Natural killer cell (primary cell): ENCODE data around the gene TAPBP. TPM values are rescaled to one million over a fixed set of nuclear protein-coding genes. Genes with fewer than 3 reads are reported as not detected.
"Not testable (repeated sequence)": the region's sequence is repeated elsewhere in the genome, so short reads cannot be mapped to it uniquely, and the experiment has no call there.

ENCODE experiments used
- ATAC-seq, 3 donors: fragments of 150-1000 bp in 2 of 3; fragments of 200-7000 bp in 1 of 3; cut with Tn5 transposase; 1 replicate in 1 of 3; 2 replicates in 2 of 3; pipeline ENCODE4 v1.10.0; 2021; ENCODE audit warnings: mild to moderate bottlenecking in 2 of 3, moderate library complexity in 2 of 3
- DNase-seq, 2 donors: peaks; one replicate each; pipeline versions ENCODE4 v3.0.0 to v3.0.0-alpha.2; 2013 to 2021; ENCODE audit warnings: mixed read lengths in 1 of 2
- H3K27ac ChIP-seq: one replicate; pipeline ENCODE4 v1.5.1; 2013; ENCODE audit warnings: mild to moderate bottlenecking, low read length
- H3K27me3 ChIP-seq: one replicate; pipeline ENCODE4 v1.6.1; 2013; ENCODE audit warnings: low read length; ENCODE audit not compliant: control insufficient read depth, insufficient read depth
- H3K36me3 ChIP-seq: one replicate; pipeline ENCODE4 v1.6.1; 2013; ENCODE audit warnings: low read length; ENCODE audit not compliant: control insufficient read depth, insufficient read depth
- H3K4me1 ChIP-seq: one replicate; pipeline ENCODE4 v1.6.1; 2013; ENCODE audit warnings: low read length; ENCODE audit not compliant: control insufficient read depth, insufficient read depth
- H3K4me3 ChIP-seq: one replicate; pipeline ENCODE4 v1.5.1; 2013; ENCODE audit warnings: low read length
- H3K9me3 ChIP-seq: one replicate; pipeline ENCODE4 v1.6.1; 2013; ENCODE audit warnings: low read length; ENCODE audit not compliant: control insufficient read depth, insufficient read depth
- H3K27ac Mint-ChIP-seq, 2 donors: one replicate each; pipeline ENCODE4 v1.8.0; 2022; ENCODE audit warnings: mild to moderate bottlenecking in 2 of 2, mixed read lengths in 2 of 2, moderate library complexity in 1 of 2
- H3K27me3 Mint-ChIP-seq, 2 donors: one replicate each; pipeline ENCODE4 v1.8.0; 2022; ENCODE audit warnings: low read depth in 2 of 2, mixed read lengths in 2 of 2
- H3K36me3 Mint-ChIP-seq: one replicate; pipeline ENCODE4 v1.8.0; 2022; ENCODE audit warnings: mixed read lengths
- H3K4me1 Mint-ChIP-seq, 2 donors: one replicate each; pipeline ENCODE4 v1.8.0; 2022; ENCODE audit warnings: mixed read lengths in 2 of 2
- H3K4me3 Mint-ChIP-seq: one replicate; pipeline ENCODE4 v1.8.0; 2022; ENCODE audit warnings: mild to moderate bottlenecking, moderate library complexity, mixed read lengths
- H3K9me3 Mint-ChIP-seq, 2 donors: one replicate each; pipeline ENCODE4 v1.8.0; 2022; ENCODE audit warnings: mixed read lengths in 2 of 2
- WGBS: methylation state at CpG from one replicate; pipeline ENCODE4 v1.1.7; 2013; ENCODE audit warnings: missing lambda C conversion rate; ENCODE audit not compliant: insufficient coverage; 5-methylcytosine and 5-hydroxymethylcytosine counted together
- intact Hi-C: fragments of 100-400 bp; cut with micrococcal nuclease; formaldehyde crosslinking; loops from one replicate; pipeline ENCODE4 v1.14.2; 2022
- total RNA-seq, 4 donors: library from RNA; stranded (reverse); fragments of 120-200 nt in 1 of 4; gene quantifications; one replicate each; pipeline versions ENCODE4 v1.2.3 to v1.2.4, GENCODE V29; 2013 to 2022
- TF ChIP-seq, protein P1 (sequence below): fragments of 200-600 bp; IDR thresholded peaks from one replicate; pipeline ENCODE4 v1.8.0; 2022; ENCODE audit warnings: antibody characterized with exemption

The TAPBP gene
- total RNA-seq, 3 donors from 2014 or later (not counting 1 experiment from before 2014, with no cell fraction given): 404 to 457 (median 446) TPM

DNA sequence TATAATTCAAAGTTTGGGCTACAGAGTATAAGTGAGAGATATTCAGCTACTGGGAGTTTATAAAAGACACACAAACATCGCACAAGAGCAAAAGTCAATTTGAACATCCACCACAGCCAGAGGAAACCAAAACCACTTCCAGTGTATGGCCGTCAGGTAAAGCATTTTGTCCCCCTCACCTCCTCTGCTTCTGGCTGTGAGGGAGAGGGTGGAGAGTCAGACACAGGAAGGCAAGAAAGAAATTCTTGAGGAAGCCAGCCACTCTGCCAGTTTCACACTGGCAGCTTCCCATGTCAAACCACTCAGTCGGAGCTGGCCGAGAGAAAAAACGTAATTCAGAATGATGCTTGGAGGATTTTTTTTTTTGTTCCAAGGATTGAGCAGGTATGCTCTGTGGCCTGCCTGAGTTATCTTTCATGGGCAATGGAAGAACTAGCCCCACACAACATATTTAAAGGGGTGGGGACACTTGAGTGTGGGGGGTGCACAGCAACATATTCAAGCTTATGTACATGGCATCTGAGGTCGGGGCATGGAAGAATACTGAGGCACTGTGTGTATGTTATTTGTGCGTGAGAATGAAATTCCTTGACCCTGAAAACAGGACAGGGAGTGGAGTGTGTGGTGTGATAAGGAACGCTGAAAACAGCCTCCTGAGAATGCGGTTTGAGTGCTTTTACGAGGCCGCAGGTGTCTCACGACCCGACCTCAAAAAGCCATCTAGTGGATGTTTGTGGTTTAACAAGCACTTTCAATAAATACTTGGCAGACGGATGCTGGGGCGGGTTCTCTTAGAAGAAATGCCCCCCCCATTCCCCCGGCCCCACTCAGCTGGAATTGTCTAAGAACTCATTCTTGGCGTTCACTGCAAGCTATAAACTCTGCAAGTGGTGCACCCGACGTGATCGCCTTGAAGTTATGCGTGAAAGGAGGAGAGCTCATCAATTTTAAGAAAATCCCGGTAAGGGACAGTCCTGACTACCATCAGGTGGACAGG is 31.1 kb upstream of the TAPBP start:
- H3K4me3 Mint-ChIP-seq: peak overlapping the region; percentile 85

DNA sequence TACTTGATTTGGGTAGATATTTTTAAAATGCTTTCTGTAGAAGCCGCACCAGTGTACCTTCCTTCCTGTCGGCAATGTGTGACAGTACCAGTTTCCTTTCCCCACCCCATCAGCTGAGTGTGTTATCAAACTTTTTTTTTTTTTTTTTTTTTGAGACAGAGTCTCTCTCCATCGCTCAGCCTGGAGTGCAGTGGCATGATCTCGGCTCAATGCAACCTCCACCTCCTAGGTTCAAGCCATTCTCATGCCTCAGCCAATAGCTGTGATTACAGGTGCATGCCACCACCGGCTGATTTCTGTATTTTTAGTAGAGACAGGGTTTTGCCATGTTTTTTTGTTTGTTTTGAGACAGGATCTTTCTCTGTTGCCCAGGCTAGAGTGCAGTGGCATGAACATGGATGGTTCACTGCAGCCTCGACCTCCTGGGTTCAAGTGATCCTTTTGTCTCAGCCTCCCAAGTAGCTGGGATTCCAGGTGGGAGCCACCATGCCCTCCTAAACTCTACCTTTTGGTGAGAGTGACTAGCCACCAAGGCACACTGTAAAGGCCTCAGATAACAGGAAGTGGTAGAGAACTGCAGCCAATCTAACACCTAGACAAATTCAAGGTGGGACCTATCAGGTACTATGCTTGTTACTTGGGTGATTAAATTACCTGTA is 30.2 kb upstream of the TAPBP start:
- Mint-ChIP-seq H3K27me3 (no peaks in the 10 kb centered on the region), H3K4me1 (peaks cover 25 to 31% of the 10 kb centered on the region in 2 donors), H3K36me3 (no peaks in the 10 kb centered on the region), H3K27ac (peak overlapping the region; percentile 90 to 94), H3K4me3 (peak overlapping the region; percentile 85), H3K9me3 (no peaks in the 10 kb centered on the region)
- no peaks in the 10 kb centered on the region for H3K9me3 ChIP-seq
- H3K27me3 ChIP-seq: no peaks in the 10 kb centered on the region
- H3K36me3 ChIP-seq: no peaks in the 10 kb centered on the region
- 5% methylated on average over 4 of the region's 6 CpGs for WGBS
- ATAC-seq (peak; percentile 75 to 87 (median 80)), DNase-seq (peak; percentile 31 to 93)
- peak overlapping the region; percentile 89 for H3K27ac ChIP-seq
- no peak overlapping the region for H3K4me3 ChIP-seq
- intact Hi-C loops: loop anchor here (1.0 to 10.0 kb wide), 3 partner anchors 47 to 231 kb away; partner anchors contain the start of genes B3GALT4 and KIFC1
- TF ChIP-seq, protein P1, sequence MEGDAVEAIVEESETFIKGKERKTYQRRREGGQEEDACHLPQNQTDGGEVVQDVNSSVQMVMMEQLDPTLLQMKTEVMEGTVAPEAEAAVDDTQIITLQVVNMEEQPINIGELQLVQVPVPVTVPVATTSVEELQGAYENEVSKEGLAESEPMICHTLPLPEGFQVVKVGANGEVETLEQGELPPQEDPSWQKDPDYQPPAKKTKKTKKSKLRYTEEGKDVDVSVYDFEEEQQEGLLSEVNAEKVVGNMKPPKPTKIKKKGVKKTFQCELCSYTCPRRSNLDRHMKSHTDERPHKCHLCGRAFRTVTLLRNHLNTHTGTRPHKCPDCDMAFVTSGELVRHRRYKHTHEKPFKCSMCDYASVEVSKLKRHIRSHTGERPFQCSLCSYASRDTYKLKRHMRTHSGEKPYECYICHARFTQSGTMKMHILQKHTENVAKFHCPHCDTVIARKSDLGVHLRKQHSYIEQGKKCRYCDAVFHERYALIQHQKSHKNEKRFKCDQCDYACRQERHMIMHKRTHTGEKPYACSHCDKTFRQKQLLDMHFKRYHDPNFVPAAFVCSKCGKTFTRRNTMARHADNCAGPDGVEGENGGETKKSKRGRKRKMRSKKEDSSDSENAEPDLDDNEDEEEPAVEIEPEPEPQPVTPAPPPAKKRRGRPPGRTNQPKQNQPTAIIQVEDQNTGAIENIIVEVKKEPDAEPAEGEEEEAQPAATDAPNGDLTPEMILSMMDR: no peak
- peaks cover 50% of the 10 kb centered on the region for H3K4me1 ChIP-seq

More for the DNA sequence above, 31.1 kb upstream of the TAPBP start:
- Histone ChIP-seq H3K36me3 (no peaks in the 10 kb centered on the region), H3K4me1 (peaks cover 50% of the 10 kb centered on the region), H3K27ac (peak overlapping the region; percentile 89), H3K27me3 (no peaks in the 10 kb centered on the region), H3K4me3 (peak overlapping the region; percentile 21), H3K9me3 (no peaks in the 10 kb centered on the region)
- ATAC-seq (peak; percentile 53 to 66 (median 54)), DNase-seq (peak; percentile 52 to 93)
- Mint-ChIP-seq H3K27ac (peak overlapping the region; percentile 90 to 94), H3K4me1 (peaks cover 25 to 31% of the 10 kb centered on the region in 2 donors), H3K9me3 (no peaks in the 10 kb centered on the region), H3K27me3 (no peaks in the 10 kb centered on the region), H3K36me3 (no peaks in the 10 kb centered on the region)
- intact Hi-C loops: loop anchor here (1.0 to 10.0 kb wide), 4 partner anchors 22 to 230 kb away; partner anchors contain the start of genes B3GALT4 and KIFC1
- TF ChIP-seq, protein P1: peak; percentile 73
- 5% methylated on average over 19 of the region's 22 CpGs for WGBS

DNA sequence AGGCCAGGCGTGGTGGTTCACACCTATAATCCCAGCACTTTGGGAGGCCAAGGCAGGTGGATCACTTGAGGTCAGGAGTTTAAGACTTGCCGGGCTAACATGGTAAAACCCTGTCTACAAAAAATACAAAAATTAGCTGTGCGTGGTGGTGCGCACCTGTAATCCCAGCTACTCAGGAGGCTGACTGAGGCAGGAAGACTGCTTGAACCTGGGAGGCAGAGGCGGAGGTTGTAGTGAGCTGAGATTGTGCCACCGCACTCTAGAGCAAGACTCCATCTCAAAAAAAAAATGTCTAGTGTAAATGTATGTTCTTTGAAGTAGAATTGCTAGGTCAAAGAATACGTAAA is 29.7 kb upstream of the TAPBP start:
- intact Hi-C loops: loop anchor here (10.0 kb wide), 1 partner anchor 231 kb away; no protein-coding TSS in a partner anchor
- Mint-ChIP-seq H3K4me1 (peaks cover 25 to 31% of the 10 kb centered on the region in 2 donors), H3K4me3 (peak overlapping the region; percentile 85), H3K27ac (peak overlapping the region; percentile 90 to 94)
- ATAC-seq, H3K9me3 Mint-ChIP-seq, H3K36me3 Mint-ChIP-seq, H3K9me3 ChIP-seq, H3K27me3 Mint-ChIP-seq, H3K27me3 ChIP-seq, H3K4me3 ChIP-seq, H3K36me3 ChIP-seq: not testable (repeated sequence)
- Histone ChIP-seq H3K4me1 (peaks cover 50% of the 10 kb centered on the region), H3K27ac (peak overlapping the region; percentile 89)
- DNase-seq: peak in 1 of 2 donors; percentile 28
- 34% methylated on average over 7 of the region's 7 CpGs for WGBS

DNA sequence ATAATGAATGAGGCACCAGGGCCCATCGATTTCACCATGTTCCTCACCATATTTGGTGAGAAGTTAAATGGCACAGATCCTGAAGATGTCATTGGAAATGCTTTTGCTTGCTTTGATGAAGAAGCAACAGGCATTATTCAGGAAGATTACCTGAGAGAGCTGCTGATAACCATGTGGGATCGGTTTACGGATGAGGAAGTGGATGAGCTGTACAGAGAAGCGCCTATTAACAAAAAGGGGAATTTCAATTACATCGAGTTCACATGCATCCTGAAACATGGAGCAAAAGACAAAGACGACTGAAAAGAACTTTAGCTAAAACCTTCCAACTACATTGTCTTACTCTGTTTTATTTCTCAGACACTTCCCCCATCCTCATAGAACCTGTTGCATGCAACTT is 25.3 kb upstream of the TAPBP start:
- H3K27me3 Mint-ChIP-seq: no peaks in the 10 kb centered on the region
- peaks cover 11 to 16% of the 10 kb centered on the region in 2 donors for H3K4me1 Mint-ChIP-seq
- H3K36me3 Mint-ChIP-seq: no peaks in the 10 kb centered on the region
- WGBS: 90% methylated on average over 6 of the region's 6 CpGs
- Histone ChIP-seq H3K27me3 (no peaks in the 10 kb centered on the region), H3K4me1 (peaks cover 30% of the 10 kb centered on the region), H3K36me3 (no peaks in the 10 kb centered on the region), H3K4me3 (no peak overlapping the region), H3K9me3 (no peaks in the 10 kb centered on the region), H3K27ac (no peak overlapping the region)
- DNase-seq (no peak), ATAC-seq (no peak)
- intact Hi-C loops: no loop called here
- H3K4me3 Mint-ChIP-seq: no peak overlapping the region
- TF ChIP-seq, protein P1: no peak
- H3K27ac Mint-ChIP-seq: no peak overlapping the region
- H3K9me3 Mint-ChIP-seq: no peaks in the 10 kb centered on the region
